H1 (cell line): ENCODE measurements around the gene CKM. TPM values are rescaled to one million over a fixed set of nuclear protein-coding genes. Genes with fewer than 3 reads are reported as not detected.

Experiments used
- CTCF ChIA-PET: fragments of 300-600 bp; sonication (Branson Sonifier 250); formaldehyde crosslinking; loops from one replicate; lab custom pipeline; 2021; ENCODE audit not compliant: partially characterized antibody; lab: Charles Lee
- POLR2A ChIA-PET: fragments of 300-600 bp; sonication (Branson Sonifier 250); formaldehyde crosslinking; loops from one replicate; lab custom pipeline; 2021; ENCODE audit warnings: inconsistent platforms; ENCODE audit not compliant: partially characterized antibody; lab: Charles Lee
- DNase-seq, 2 experiments: peaks; one replicate each; pipeline versions ENCODE4 v3.0.0 to v3.0.0-alpha.2; 2010 to 2022; ENCODE audit warnings: low spot score in 2 of 2, low read depth in 1 of 2, mixed read lengths in 1 of 2
- FAIRE-seq: peaks from 2 replicates; lab custom pipeline; 2011; peaks lifted over from hg19 to GRCh38; lab: Jason Lieb, UNC
- H2AFZ ChIP-seq: 2 replicates; pipeline ENCODE4 v1.8.1; 2012; ENCODE audit warnings: low read length, inconsistent platforms
- H2AK5ac ChIP-seq: 2 replicates; pipeline ENCODE4 v1.6.1; 2013; ENCODE audit warnings: low read depth, low read length
- H2BK120ac ChIP-seq: replicated peaks from 2 replicates; pipeline ENCODE3; 2013; ENCODE audit warnings: low read depth, low read length, inconsistent platforms
- H2BK12ac ChIP-seq: 2 replicates; pipeline ENCODE4 v1.6.1; 2013; ENCODE audit warnings: low read depth, low read length
- H2BK15ac ChIP-seq: 2 replicates; pipeline ENCODE4 v1.6.1; 2013; ENCODE audit warnings: low read length
- H2BK20ac ChIP-seq: 2 replicates; pipeline ENCODE4 v1.6.1; 2013; ENCODE audit warnings: low read length
- H2BK5ac ChIP-seq: 2 replicates; pipeline ENCODE4 v1.6.1; 2013; ENCODE audit warnings: low read depth, low read length
- H3K14ac ChIP-seq: 2 replicates; pipeline ENCODE4 v1.6.1; 2013; ENCODE audit warnings: inconsistent platforms; ENCODE audit not compliant: insufficient read length
- H3K18ac ChIP-seq: 2 replicates; pipeline ENCODE4 v1.6.1; 2013; ENCODE audit warnings: low read length; ENCODE audit errors: extremely low read depth
- H3K23ac ChIP-seq: 2 replicates; pipeline ENCODE4 v1.6.1; 2013; ENCODE audit warnings: inconsistent platforms; ENCODE audit not compliant: insufficient read length
- H3K23me2 ChIP-seq: 2 replicates; pipeline ENCODE4 v1.6.1; 2013; ENCODE audit warnings: low read depth, low read length
- H3K27ac ChIP-seq: 2 replicates; pipeline ENCODE4 v1.6.1; 2011; ENCODE audit warnings: low read depth, low read length, inconsistent platforms
- H3K27me3 ChIP-seq, 4 experiments: replicated peaks in 1 of 4; 1 replicate in 1 of 4; 2 replicates in 3 of 4; pipeline versions ENCODE4 v1.6.1 to v1.8.1; 2011 to 2013; ENCODE audit warnings: low read length in 3 of 4, mild to moderate bottlenecking in 3 of 4, inconsistent platforms in 2 of 4, mixed read lengths in 2 of 4, moderate library complexity in 1 of 4; ENCODE audit not compliant: control insufficient read depth in 3 of 4, insufficient read depth in 3 of 4; ENCODE audit errors: extremely low read depth in 1 of 4
- H3K36me3 ChIP-seq, 4 experiments: 2 replicates each; pipeline versions ENCODE4 v1.6.1 to v1.8.1; 2011 to 2013; ENCODE audit warnings: mild to moderate bottlenecking in 4 of 4, low read length in 3 of 4, moderate library complexity in 2 of 4, control low read depth in 1 of 4, inconsistent platforms in 1 of 4; ENCODE audit not compliant: insufficient read depth in 4 of 4, control insufficient read depth in 2 of 4
- H3K4ac ChIP-seq: replicated peaks from 2 replicates; pipeline ENCODE3; 2013; ENCODE audit warnings: low read length, low read depth, mixed read lengths, inconsistent platforms; ENCODE audit not compliant: insufficient read length
- H3K4me1 ChIP-seq, 4 experiments: replicated peaks in 1 of 4; 1 replicate in 1 of 4; 2 replicates in 3 of 4; pipeline versions ENCODE4 v1.6.1 to v1.8.1; 2011 to 2013; ENCODE audit warnings: low read length in 3 of 4, inconsistent platforms in 2 of 4, mixed read lengths in 1 of 4; ENCODE audit not compliant: insufficient read depth in 4 of 4, control insufficient read depth in 3 of 4
- H3K4me2 ChIP-seq, 2 experiments: 2 replicates each; pipeline versions ENCODE4 v1.6.1 to v1.8.1; 2011 to 2013; ENCODE audit warnings: low read depth in 2 of 2, low read length in 2 of 2, control low read depth in 1 of 2, inconsistent platforms in 1 of 2, mild to moderate bottlenecking in 1 of 2; ENCODE audit not compliant: insufficient read depth in 1 of 2
- H3K4me3 ChIP-seq, 4 experiments: fragments of 200-600, 300-600 bp in 1 of 4; sonication (generic), shearing (Covaris generic), sonication (Bioruptor Twin) in 1 of 4; 2 replicates each; pipeline versions ENCODE4 v1.5.1 to v1.8.1; 2011 to 2016; ENCODE audit warnings: low read length in 4 of 4, low read depth in 3 of 4, control low read depth in 2 of 4, inconsistent platforms in 2 of 4, mild to moderate bottlenecking in 2 of 4, mixed read lengths in 1 of 4, moderate library complexity in 1 of 4; ENCODE audit not compliant: insufficient read depth in 2 of 4; ENCODE audit errors: extremely low read depth in 1 of 4
- H3K56ac ChIP-seq: replicated peaks from 2 replicates; pipeline ENCODE3; 2013; ENCODE audit warnings: low read depth, mild to moderate bottlenecking, mixed read lengths, low read length, inconsistent platforms; ENCODE audit not compliant: insufficient read length
- H3K79me1 ChIP-seq: 2 replicates; pipeline ENCODE4 v1.6.1; 2013; ENCODE audit warnings: low read depth, low read length, control low read depth
- H3K79me2 ChIP-seq, 2 experiments: 2 replicates each; pipeline versions ENCODE4 v1.6.1 to v1.8.1; 2012 to 2013; ENCODE audit warnings: low read length in 2 of 2, mild to moderate bottlenecking in 2 of 2, inconsistent platforms in 1 of 2; ENCODE audit not compliant: insufficient read depth in 2 of 2, control insufficient read depth in 1 of 2
- H3K9ac ChIP-seq, 4 experiments: replicated peaks in 1 of 4; 1 replicate in 1 of 4; 2 replicates in 3 of 4; pipeline versions ENCODE4 v1.6.1 to v1.8.1; 2011 to 2013; ENCODE audit warnings: low read depth in 3 of 4, low read length in 3 of 4, control low read depth in 2 of 4, mild to moderate bottlenecking in 2 of 4, moderate library complexity in 2 of 4, inconsistent platforms in 1 of 4; ENCODE audit errors: extremely low read depth in 1 of 4
- H3K9me3 ChIP-seq, 2 experiments: 2 replicates each; pipeline versions ENCODE4 v1.6.1 to v1.8.1; 2012 to 2013; ENCODE audit warnings: mild to moderate bottlenecking in 2 of 2, moderate library complexity in 2 of 2, control low read depth in 1 of 2, inconsistent platforms in 1 of 2, low read depth in 1 of 2, low read length in 1 of 2, mixed read lengths in 1 of 2; ENCODE audit not compliant: insufficient read depth in 2 of 2
- H4K20me1 ChIP-seq, 2 experiments: replicated peaks in 1 of 2; 2 replicates each; pipeline versions ENCODE3 to v1.8.1; 2011 to 2013; ENCODE audit warnings: inconsistent platforms in 2 of 2, low read length in 2 of 2, mild to moderate bottlenecking in 1 of 2; ENCODE audit not compliant: insufficient read depth in 2 of 2, control insufficient read depth in 1 of 2
- H4K5ac ChIP-seq: 2 replicates; pipeline ENCODE4 v1.6.1; 2013; ENCODE audit warnings: low read length, low read depth, mixed read lengths, inconsistent platforms; ENCODE audit not compliant: insufficient read length
- H4K8ac ChIP-seq: 2 replicates; pipeline ENCODE4 v1.8.0; 2013; ENCODE audit warnings: mild to moderate bottlenecking, moderate library complexity, low read length, inconsistent platforms; ENCODE audit not compliant: insufficient read depth; ENCODE audit errors: extremely low read depth
- H4K91ac ChIP-seq: replicated peaks from 2 replicates; pipeline ENCODE3; 2013; ENCODE audit warnings: low read length, mixed read lengths, inconsistent platforms; ENCODE audit not compliant: insufficient read length
- KDM1A ChIP-seq: fragments of 200-600, 300-600 bp; sonication (generic); IDR thresholded peaks from 2 replicates; pipeline ENCODE4 v1.7.1; 2016; ENCODE audit warnings: mild to moderate bottlenecking, low read length, borderline replicate concordance
- RNF2 ChIP-seq: fragments of 200-900, 300-1000 bp; sonication (generic); IDR thresholded peaks from 2 replicates; pipeline ENCODE4 v1.7.1; 2016; ENCODE audit warnings: borderline replicate concordance, low read depth, mild to moderate bottlenecking, antibody characterized with exemption, low read length; ENCODE audit not compliant: poor library complexity, severe bottlenecking; ENCODE audit errors: missing control alignments
- SIN3A ChIP-seq, 2 experiments: IDR thresholded peaks in 1 of 2; conservative IDR thresholded peaks in 1 of 2; 2 replicates each; pipeline ENCODE4 v1.6.1; 2011 to 2012; ENCODE audit warnings: low read length in 2 of 2, improper control_type of control experiment in 1 of 2, low read depth in 1 of 2, mild to moderate bottlenecking in 1 of 2
- WGBS, 2 experiments: shearing (Covaris generic) in 1 of 2; methylation state at CpG; one replicate each; pipeline versions ENCODE4 v1.1.6 to v1.1.7; 2013 to 2015; ENCODE audit warnings: low lambda C conversion rate in 2 of 2, mixed read lengths in 2 of 2, inconsistent platforms in 1 of 2, low coverage in 1 of 2, missing lambda C conversion rate in 1 of 2; ENCODE audit not compliant: insufficient replicate concordance in 2 of 2, insufficient coverage in 1 of 2, insufficient read length in 1 of 2; ENCODE audit errors: extremely low coverage in 1 of 2, missing lambda C conversion rate in 1 of 2; 5-methylcytosine and 5-hydroxymethylcytosine counted together
- polyA plus RNA-seq, 7 experiments: library from polyadenylated mRNA; depleted of rRNA in 3 of 7; stranded (reverse) in 5 of 7; unstranded in 2 of 7; fragments of >200 nt in 5 of 7; fragments of 200-250 nt in 2 of 7; gene quantifications; 1 replicate in 5 of 7; 2 replicates in 1 of 7; 4 replicates in 1 of 7; pipeline versions ENCODE4 v1.2.1 to v1.2.3, GENCODE V29; 2011 to 2013; ENCODE audit warnings: missing spikeins in 2 of 7, mixed read lengths in 2 of 7
- total RNA-seq: library from RNA; stranded (reverse); fragmentation: NEBNext Ultra II Directional; extraction: Animal tissue kit (Norgen Biotek cat#: 25700); gene quantifications from 2 replicates; pipeline ENCODE4 v1.2.1, GENCODE V29; 2021

The CKM gene
- total and polyA plus RNA-seq, 2 of the 8 experiments (the other 6 are each of a cell fraction or from before 2014, with no cell fraction given) = 0.08 TPM; not detected in 1

- Histone ChIP-seq H4K20me1 (peaks cover 3 to 20% of the 10 kb centered on the region in 2 experiments), H3K27ac (no peak overlapping the region), H2BK5ac (no peak overlapping the region), H3K18ac (no peak overlapping the region), H3K9ac (no peak overlapping the region), H3K36me3 (0 out of 8 replicates have a peak, but pooled peaks cover 0 to 3% (median 0%) of the 10 kb centered on the region in 4 experiments), H3K23me2 (peaks cover 6% of the 10 kb centered on the region; the same call in 1 of the 2 replicates), H2BK20ac (no peak overlapping the region), H3K79me1 (no peaks in the 10 kb centered on the region), H3K4ac (no peak overlapping the region), H3K14ac (no peak overlapping the region), H3K4me1 (peaks cover 0 to 12% (median 5%) of the 10 kb centered on the region in 4 experiments; a peak in 5 of 7 replicates), H4K5ac (no peak overlapping the region), H3K9me3 (no peaks in the 10 kb centered on the region), H2AK5ac (no peak overlapping the region), H4K91ac (no peak overlapping the region), H3K4me3 (no peak overlapping the region), H2BK15ac (no peak overlapping the region), H2BK12ac (no peak overlapping the region), H3K23ac (no peak overlapping the region), H2AFZ (no peak overlapping the region), H3K79me2 (no peaks in the 10 kb centered on the region), H3K27me3 (peaks cover 4 to 16% (median 13%) of the 10 kb centered on the region in 4 experiments; a peak in 6 of 7 replicates), H3K56ac (no peak overlapping the region), H2BK120ac (no peak overlapping the region), H3K4me2 (no peak overlapping the region), H4K8ac (no peak overlapping the region)
- FAIRE-seq (no peak), DNase-seq (no peak)
- ChIA-PET CTCF (interaction anchor here (0.5 to 2.5 kb wide), 7 partner anchors 11 to 145 kb away, joined by 3 to 7 read pairs (median 5); no protein-coding TSS in a partner anchor), POLR2A (interaction anchor here (1.2 to 4.9 kb wide), 4 partner anchors 9 to 193 kb away, joined by 3 to 25 read pairs (median 4); no protein-coding TSS in a partner anchor)
- TF ChIP-seq RNF2 (no peak), SIN3A (conservative IDR thresholded peaks at IDR 0.05 in 1 of 2, IDR thresholded peaks at IDR 0.05 in 1 of 2; ENCODE audit: low read depth in 1 of 2, low read length in 2 of 2) (no peak), KDM1A (no peak)
- WGBS, 2 experiments = 83% methylated on average over 6 of the region's 15 CpGs; no CpG with 5 or more reads in 1 of the 2 experiments
Observed at GRCh38 chr19:45344621-45345505, 22.2 kb upstream of the CKM start.
